GM18502 (cell line): ENCODE data around the gene OXER1.
"Not testable (repeated sequence)": the region's sequence is repeated elsewhere in the genome, so short reads cannot be mapped to it uniquely, and the experiment has no call there.

ENCODE experiments used
- ATAC-seq: cut with Tn5 transposase; IDR thresholded peaks from one replicate; pipeline ENCODE4 v1.9.1; 2021; ENCODE audit warnings: mild to moderate bottlenecking; ENCODE audit not compliant: unreplicated experiment, poor library complexity

The OXER1 gene

DNA sequence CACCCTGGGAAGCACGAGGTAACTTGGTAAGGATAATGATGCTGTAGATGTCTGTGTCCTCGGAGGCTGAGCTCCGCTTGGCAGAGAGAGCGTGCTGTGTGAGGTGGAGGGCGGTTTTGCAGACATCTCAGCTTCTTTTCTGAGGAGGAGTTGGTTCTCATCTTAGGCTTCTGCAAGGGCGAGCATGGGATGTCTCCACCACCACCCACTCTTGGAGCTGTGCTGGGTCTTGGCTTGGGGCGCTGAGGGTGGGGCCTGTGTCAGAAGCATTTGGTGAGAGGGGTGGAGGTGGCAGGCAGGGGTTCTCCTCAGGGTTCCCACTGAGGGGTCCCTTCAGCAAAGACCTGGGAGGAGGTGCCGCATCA, 9.2 kb downstream of the OXER1 start:
- no peak for ATAC-seq

DNA sequence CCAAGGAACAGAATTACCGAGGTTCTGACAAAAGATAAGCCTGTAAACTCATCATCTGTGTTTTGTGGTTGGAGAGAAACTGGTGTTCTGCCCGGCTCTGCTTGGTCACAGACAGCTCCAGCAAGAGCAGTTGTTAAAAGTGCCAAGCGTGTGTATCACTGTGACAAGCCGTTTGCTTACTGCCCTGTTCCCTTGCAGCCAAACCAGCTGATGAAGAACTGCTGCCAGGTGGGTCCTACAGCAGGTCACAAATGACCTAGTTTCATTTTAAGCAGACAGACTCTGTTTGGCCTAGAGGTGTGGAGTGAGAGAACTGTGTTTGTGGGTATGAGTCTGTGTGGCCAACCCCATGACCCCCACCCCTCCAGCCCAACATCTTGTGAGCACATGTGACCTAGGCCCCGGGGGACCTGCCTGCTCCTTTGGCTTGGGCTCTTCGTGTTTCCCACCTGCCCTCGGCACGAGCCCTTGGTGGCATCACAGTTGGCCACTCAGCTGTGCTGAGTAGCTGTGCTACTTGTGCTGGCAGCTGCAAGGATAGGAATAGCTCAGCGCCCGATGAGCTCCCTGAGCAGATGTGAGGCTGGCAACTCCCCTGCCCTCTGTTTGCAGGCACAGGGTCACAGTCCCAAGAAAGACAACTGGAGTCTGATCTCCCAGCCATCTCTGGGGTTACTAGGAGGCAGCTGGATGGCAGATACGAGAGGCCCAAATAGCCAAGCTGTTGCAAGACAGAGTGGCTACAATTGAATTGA, 9.7 kb downstream of the OXER1 start:
- no peak for ATAC-seq

DNA sequence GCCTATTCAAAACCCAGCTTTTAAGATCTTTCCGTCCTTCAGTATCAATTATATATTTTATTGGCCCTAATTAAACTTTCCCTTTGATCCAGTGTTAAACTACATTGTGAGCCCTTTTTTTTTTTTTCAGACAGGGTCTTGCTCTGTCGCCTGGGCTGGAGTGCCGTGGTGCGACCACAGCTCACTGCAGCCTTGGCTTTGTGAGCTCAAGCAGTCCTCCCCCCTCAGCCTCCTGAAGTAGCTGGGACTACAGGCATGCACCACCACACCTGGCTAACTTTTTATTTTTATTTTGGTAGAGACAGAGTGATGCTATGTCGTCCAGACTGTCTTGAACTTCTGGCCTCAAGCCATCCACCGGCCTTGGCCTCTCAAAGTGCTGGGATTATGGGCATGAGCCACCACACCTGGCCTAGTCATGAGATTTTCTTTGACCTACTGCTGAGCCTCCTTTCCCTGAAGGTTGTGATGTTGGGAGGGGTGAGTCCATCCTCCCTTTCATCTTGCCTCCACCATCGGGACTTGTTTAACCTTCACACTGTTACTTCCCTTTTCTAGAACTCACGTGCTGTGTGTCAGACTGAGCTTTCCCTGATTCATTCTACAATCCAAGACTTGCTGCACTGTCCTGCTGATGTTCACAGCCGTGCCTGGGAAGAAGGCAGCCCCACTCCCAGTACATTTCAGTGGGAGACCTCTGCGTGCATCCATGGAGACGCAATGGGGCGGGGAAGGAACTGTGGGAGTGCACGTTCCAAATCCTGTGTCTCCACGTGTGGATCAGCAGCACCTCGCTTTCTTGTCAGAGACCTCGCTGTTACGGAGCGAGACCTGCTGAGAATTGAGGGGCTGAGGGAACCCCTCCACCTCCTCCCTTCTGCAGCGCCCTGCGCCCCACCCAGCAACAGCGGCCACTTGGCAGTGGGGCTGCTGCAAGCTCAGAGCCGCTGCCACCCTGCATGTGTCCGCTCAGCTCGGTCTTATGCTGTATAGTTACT, 10.8 kb downstream of the OXER1 start:
- no peak for ATAC-seq

- ATAC-seq, result peak; percentile 74
Measured at GRCh38 chr2:42752314-42752713, 11.6 kb downstream of the OXER1 start.

DNA sequence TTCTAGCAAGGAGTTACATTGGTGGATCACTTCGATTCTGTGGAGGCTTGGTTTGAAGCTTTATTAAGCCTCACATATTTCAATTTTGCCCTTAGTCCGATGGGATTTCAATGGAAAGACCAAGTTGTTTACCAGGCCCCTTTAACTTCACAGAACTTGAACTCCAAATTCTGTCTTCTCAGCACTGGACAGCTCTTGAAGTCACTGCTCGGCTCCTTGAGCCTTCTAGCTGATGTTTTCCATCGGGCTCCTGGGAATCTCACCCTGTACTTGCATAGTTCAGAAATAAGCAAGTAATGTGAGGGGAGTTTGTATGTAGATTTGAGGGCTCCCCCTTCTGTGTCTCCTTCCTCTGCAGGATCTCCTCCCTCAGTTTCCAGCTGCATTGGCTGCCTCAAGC, 15.1 kb downstream of the OXER1 start:
- no peak for ATAC-seq

GRCh38 chr2:42747422-42747821, 16.5 kb downstream of the OXER1 start:
- no peak for ATAC-seq

DNA sequence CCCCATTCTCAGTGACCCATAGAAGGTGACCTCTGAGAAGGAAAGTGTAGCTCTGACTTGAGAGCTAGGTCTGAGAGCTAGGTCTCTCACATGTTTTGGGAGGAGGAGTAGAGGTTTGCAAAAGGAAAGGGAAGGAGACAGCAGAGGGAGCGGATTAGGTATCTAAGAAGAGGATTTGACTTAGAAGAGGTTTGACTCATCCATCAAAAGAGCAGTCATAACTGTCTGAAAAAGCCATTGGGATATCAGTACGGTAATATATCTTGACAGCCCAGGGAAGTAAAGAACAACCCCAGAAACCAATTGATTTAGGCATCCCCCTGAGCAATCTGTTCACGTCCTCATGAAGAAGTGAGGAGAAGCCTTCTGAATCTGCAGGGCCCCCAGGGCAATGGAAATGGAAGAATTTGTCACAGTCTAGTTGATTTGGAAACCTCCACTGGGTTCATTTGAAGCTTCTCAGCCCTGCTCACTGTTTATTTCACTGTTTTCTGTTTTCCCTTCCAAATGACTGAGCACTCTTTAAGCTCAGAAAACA, 19.3 kb downstream of the OXER1 start:
- no peak for ATAC-seq

DNA sequence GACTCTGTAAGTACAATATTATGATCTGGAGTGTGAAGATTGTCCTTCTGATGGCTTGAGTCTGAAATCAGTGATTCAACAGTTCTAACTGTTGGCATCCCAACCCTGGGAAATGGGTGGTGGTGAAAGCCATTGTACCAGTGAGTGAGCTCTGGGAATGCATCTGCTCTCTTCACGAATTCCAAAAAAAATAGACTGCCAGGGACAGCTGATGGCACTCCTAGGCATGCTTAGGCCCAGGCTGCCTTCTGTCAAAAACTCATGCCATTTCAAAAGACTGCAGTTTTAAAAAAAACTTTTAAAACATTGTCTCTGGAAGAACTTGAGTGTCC, 20.3 kb downstream of the OXER1 start:
- no peak for ATAC-seq

- ATAC-seq, result no peak
Measured at GRCh38 chr2:42742740-42743658, 20.9 kb downstream of the OXER1 start.

GRCh38 chr2:42741140-42741539, 22.8 kb downstream of the OXER1 start:
- no peak for ATAC-seq

DNA sequence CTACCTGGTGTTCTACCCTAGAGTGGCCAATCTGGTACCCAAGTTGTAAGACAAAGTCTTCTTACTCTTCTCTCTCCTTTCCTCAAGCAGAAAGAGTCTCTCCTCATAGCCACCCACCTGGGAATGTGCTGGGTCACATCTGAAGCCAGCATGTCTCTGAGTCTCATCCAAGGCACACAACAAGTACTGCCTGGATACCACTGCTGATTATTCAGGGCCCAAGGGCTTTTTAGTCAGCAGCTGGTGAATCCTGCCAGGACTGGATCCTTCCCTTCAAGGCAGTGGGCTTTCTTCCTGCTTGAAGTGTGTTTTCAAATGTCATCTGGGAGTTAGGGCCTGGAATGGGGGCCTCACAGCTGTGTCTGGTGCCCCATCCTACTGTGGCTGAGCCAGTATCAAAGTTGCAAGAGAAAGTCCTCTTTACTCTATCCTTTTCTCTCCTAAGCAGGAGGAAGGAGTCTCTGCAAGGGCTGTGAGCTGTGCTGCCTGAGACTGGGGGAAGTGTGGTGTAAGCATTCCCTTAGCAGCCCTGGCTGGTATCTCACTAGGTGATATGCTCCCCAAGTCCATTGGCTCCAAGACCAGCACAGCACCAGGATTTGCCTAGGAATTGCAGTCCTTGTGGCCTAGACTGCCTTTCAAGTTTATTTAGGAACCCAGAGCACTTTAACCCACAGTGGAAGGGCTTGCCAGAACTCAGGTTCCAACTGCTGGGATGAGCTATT, 27.2 kb downstream of the OXER1 start:
- no peak for ATAC-seq

DNA sequence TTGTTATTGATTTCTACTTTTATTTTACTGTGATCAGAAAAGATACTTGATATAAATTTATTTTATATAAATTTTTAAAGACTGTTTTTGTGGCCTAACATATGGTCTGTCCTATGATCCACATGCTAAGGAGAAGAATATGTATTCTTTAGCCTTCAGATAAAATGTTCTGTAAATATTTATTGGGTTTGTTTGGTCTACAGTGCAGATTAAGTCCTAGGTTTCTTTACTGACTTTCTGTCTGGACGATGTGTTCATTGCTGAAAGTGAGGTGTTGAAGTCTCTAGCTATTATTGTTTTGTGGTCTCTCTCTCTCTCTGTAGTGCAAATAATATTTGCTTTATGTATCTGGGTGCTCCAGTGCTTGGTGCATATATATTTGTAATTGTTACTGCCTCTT, 30.1 kb downstream of the OXER1 start:
- no peak for ATAC-seq

- not testable (repeated sequence) for ATAC-seq
Measured at GRCh38 chr2:42731316-42731715, 32.6 kb downstream of the OXER1 start.

DNA sequence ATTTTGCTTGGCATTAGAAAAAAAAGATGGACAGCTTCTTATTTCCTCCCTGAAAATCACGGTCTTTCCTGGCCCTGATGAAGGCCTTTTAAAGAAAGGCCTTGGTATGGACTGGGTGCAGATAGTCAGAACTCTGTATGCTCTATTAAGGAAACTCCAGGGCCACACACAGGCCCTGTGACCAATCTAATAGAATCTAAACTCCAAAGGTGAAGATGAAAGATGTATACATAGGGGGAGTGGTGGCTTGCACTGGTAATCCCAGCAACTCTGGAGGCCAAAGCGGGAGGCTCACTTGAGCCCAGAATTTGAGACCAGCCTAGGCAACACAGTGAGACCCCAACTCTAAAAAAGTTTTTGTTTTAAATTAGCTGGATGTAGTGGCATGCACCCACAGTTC, 37.3 kb downstream of the OXER1 start:
- ATAC-seq, result no peak

DNA sequence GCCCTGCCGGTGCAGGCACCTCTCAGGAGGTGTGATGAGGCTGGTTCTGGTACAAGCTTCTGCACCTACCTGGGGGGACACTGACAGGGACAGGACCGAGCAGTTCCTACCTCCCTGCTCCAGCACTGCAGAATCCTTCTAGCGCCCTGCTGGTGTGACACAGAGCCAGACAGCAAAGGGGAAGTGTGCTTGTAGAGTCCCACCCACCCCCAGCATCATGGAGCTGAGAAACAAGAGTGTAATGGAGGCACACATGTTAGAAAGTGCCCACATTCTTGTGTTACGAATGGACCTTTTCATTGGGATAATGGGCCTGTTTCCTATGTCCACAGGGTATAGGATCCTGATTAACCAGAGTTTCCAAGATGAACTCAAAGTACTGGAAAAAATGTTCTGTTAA, 38.3 kb downstream of the OXER1 start:
- ATAC-seq, result no peak

DNA sequence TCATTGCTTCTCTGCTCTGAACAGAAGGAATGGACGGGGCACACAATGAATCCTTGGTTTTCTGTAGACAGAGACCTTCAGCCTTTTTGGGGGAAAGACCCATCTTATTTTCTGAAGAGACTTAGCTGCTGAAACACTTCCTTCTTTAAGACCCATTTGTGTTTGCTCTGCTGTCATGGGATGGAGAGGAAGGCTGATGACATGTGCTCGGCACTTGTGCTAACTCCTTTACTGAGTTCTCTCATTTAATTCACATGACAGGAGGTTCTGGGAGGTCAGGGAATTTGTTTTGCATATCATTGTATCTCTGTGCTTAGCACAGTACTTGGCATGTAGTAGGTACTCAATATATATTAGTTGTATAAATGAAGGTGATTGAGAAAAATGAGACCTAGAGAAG, 39.0 kb downstream of the OXER1 start:
- no peak for ATAC-seq

- ATAC-seq, result no peak
Measured at GRCh38 chr2:42723465-42723864, 40.5 kb downstream of the OXER1 start.

- peak; percentile 97 for ATAC-seq
Measured at GRCh38 chr2:42722320-42723190, 41.4 kb downstream of the OXER1 start.

- ATAC-seq, result peak; percentile 10
Measured at GRCh38 chr2:42721898-42722297, 42.0 kb downstream of the OXER1 start.
